ENCODE data around the gene MAML3.

MAML3 gene

GRCh38 chr4:139802931-139803330, 351.1 kb downstream of the MAML3 start:
- DNase-seq = no peak

DNA sequence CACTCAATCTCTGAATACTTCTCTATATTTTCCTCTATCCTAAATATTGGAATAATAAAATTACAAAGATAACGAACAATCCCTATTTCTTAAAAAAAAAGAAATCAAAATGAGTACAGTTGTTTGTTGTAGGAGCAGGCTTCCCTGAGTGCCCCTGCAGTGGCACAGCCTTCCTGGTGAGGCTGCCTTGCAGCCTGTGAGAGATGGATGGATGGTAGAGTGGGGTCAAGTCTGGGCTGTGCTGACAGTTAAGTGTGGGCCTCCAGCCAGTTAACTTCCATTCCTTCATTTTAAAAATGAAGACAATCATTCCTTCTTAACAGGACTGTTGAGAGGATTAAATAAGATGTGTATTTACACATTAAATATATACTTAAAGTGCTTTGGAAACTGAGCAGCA, 351.5 kb downstream of the MAML3 start:
- DNase-seq = peak in 1 of 2 experiments; percentile 34

DNA sequence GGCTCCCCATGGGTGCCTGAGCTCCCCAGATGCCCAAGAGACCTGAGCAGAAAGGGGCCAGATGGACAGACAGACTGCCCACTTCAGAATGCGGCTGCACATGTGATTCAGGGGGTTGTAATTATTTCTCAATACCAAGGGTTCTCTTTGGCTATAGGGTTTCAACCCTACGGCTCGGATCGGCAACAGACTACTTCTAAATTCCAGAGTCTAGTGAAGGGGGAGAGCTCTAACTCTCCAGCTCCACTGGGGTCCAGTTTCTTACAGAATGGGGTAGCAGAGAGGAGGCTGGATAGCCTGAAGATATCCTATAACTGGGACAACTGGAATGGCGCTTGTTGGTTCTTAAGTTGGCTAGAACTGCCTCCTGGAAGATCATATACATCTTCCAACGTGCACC, 352.1 kb downstream of the MAML3 start:
- DNase-seq = peak; percentile 91

DNA sequence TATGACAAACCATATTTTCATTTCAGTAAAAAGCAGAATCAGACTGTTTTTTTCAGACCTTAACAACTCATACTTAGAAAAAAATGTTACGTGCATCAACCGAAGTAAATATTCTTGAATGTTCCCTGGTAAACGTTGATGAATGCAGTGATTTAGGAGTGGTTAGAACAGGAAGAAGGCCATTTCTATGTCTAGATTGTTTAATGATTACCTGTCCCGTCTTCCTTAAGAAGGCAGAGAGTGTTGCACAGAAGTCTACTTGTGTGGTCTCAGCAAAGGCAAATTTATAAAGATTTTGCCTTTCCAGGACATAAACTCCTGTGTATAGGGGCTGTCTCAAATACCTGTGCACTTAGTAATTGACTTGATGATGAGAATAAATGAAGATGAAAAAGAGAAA, 353.9 kb downstream of the MAML3 start:
- no peak for DNase-seq

DNA sequence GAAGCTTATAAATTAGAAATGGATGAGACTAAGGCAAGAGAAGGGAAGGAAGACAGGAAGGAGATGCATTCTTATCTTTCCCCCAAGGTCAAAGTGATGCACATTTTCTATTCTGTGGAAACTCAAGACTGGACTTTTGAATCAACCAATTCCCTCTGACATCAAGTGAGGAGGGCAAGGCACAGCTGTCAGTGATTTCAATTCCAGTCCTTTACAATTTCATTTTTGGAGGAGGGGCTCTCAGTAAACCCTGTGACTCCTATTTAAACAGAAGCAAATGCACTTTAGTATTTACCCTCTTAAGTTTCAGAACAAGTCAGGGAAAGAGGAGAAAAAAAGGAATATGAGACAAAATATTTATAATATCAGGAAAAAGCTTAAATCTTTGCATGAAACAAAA, 354.4 kb downstream of the MAML3 start:
- DNase-seq = peak in 1 of 2 experiments; percentile 1

- DNase-seq = no peak
These were observed 355.5 kb downstream of the MAML3 start for GRCh38 chr4:139798456-139798855.

DNA sequence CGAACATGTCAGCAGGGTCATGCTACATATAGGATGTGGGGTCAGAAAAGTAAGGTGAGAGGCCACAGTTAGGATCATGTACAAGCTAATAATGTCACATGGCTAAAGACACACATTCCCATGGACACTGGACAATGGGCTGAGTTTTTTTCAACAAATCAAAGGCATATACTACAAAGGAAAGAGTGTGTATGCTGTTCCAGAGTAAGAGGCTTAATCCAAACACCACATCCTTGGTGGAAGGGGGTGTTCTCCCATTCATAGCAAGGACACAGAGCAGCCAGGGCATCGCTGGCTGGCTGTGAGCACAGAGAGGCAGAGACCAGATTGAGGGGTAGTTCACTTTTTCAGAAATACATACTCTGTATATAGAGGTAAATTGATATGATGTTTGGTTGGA, 356.7 kb downstream of the MAML3 start:
- DNase-seq = no peak

DNA sequence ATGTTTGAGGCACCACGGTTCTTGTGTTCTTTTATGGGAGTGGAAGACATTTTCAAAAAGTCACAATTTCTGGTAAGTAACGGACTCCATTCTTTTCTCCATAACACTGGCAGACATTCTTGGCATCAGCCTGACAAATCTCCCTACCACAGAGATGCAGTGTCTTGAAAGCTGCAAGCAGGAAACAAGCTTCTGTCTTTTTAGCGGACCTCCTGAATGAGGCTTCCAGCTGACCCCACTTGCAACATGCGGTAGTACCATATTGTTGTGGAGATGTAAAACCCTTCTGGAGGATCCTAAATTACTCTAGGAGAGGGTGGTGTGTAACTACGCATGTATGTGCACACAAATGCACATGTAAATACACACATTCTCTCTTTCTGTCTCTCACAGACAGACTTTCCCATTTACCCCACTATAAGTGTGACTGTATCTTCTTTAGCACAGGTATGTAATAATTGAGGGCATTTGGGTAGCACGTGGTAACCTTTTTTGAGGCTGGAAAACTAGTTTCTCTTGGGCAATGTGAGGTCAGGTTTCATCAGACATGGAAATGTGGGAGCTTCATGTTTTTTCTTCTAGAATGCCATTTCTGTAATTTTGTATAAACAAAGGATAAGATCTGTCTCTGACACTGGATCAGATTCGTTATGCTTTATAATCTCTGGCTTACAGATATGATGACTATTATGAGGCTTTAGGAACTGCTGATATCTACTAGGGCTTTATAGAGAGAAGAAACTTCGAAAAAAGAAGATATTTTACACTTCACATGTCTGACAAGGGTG, 358.3 kb downstream of the MAML3 start:
- DNase-seq = peak in 1 of 2 experiments; percentile 2

DNA sequence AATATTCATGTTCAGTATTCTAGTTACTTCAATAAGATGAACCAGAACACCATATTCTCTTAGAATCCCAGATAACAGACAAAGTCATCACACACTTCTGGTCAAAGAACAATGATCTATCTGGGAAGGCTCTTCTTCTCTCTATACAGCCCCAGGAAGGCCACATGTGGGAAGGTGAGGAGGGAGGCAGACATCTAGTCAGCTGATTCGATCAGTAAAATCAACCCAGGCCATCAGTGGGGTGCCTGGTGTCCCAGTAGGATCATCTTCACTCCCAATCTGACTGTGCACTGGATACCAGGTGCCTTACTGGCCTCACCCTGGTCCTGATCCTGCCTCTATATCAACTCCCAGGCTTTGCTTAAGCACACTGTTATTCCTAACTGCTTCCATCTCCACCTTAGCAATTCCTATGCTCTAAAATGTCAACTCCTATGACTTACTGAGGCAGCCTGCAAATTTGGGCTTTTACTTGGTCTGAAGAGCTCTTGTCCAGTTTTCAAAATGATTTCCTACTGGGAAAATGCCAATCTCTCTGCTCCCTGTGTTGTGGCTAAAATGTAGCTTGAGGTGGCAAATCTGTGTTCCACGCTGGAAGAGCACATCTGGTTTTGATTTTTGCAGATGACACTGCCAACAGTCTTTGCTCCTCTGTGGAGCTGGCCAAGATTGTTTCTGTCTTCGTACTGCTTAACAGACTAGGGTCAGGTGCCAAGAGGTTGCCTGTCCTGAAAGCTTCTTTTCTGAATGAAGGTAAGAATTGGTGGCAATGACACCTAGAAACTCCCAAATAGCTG, 359.6 kb downstream of the MAML3 start:
- DNase-seq = no peak

- peak; percentile 45 to 75 for DNase-seq
These were observed 362.3 kb downstream of the MAML3 start for GRCh38 chr4:139791681-139792080.

DNA sequence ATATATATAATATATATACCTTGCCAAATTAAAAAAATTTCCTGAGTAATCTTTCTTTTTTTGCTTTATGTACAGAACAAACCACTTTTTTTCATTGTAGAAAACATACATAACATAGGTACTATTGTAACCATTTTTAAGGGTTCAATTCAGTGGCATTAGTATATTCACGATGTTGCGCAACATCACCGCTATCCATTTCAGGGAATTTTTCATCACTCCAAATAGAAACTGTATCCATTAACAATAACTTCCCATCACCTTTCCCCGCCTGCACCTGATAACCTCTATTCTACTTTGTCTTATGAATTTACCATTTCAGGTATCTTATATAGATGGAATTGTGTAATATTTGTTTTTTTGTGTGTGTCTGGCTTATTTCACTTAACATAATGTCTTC, 363.7 kb downstream of the MAML3 start:
- DNase-seq = no peak

DNA sequence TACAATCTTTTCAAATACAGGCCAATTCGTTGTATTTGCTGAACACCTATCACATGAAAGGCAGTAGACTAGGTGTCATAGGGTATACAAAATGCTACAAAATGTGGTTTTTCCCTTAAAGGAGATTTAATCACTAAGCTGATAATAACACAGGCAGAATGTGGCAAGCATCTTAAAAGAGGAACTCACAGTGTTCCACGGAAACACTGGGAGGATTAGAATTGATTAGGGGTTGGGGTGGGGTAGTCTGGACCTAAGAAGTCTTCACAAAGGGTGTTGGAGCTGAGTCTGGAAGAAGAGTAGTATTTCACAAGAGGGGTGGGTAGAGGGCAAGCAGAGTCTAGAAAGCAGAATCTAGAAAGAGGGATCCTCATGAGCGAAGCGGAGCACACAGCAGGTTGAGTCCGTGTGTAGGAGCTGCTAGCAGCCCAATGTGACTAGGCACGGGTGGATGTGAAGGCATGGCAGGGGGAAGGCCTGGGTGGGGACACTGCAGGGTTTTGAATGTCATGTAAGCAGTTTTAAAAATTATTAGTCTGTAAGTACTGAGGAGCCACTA, 364.8 kb downstream of the MAML3 start:
- DNase-seq = no peak

- peak in 1 of 2 experiments; percentile 16 for DNase-seq
These were observed 367.3 kb downstream of the MAML3 start for GRCh38 chr4:139786494-139787354.

- no peak for DNase-seq
These were observed 368.6 kb downstream of the MAML3 start for GRCh38 chr4:139785356-139785755.

DNA sequence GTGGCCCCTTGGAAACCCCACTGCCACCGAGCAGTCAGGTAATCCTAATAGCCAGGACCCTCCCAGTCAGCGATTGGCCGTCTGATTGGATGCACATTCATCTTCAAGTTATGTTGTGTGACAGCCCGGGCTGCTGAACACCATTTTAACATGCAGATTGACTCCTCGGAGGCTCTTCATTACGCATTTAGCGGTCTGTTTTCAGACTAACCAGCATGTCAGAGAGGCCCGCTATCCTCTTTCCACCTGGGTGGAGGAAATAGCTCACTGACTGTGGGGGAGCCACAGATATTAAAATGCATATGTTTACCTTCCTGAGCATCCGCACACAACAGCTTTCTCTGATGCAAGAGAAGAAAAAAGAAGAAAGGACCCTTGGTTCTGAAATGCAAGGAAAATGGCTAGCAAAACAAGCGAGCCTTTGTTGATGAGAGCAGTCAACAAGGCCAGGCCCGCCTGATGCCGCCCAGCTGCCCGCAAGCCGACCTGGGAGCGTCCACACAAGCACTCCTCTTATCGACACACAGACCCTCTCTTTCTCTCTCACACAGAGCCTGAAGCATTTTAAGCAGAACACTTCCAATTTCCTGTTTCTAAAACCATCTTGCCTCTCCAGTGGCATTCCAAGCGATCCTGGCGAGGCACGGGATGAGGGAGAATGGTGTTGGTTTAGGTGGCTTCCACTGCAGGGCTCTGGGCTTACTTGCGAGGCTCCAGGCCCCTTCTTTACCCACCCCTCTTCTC, 370.1 kb downstream of the MAML3 start:
- no peak for DNase-seq

DNA sequence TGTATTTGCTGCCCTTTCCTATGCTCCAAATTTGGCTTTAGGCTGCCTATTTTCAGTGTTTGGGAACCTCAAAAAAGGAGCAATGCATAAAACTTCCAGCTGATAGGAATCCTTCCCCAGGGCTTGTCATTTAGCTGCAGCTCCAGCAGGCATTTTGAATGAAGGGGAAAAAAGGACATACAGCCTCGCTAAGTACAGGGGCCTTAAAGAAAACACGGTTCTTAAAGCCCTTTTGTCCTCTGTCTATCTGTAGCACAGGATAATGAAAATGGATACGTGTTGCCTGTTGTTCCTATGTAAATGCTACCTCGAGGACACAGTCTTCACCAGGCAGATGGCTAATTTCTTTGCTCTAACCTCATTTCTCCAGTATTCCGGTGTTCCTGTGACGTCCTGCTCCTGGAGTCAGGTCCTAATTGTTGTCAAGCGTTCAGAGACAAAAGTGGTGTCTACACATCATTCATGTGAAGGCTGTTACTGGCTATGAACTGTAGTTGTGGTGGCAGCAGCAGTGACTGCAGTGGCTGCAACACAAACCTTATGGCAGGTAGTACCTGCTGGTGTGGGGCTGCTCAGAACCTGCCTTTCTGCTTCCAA, 371.0 kb downstream of the MAML3 start:
- no peak for DNase-seq

- no peak for DNase-seq
These were observed 372.9 kb downstream of the MAML3 start for GRCh38 chr4:139781066-139781465.

DNA sequence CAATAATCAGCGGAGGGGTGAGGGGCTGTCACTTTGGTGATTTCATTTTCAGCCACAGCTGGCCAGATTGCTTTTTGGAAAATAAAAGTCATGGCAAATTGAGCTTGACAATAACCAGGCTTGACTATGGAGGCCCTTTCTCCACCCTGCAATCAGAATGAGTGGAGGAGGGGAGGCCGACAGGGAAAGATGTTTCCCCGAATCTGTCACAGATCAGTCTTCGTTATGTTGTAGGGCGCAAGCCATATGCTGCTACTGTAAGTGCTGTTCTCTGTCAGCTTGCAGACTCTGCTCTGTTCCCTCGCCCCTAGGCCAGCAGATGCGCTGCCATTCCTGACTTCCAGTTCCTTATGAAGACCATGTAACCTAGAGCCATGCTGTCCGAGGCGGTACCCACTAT, 374.3 kb downstream of the MAML3 start:
- DNase-seq = peak in 1 of 2 experiments; percentile 27

DNA sequence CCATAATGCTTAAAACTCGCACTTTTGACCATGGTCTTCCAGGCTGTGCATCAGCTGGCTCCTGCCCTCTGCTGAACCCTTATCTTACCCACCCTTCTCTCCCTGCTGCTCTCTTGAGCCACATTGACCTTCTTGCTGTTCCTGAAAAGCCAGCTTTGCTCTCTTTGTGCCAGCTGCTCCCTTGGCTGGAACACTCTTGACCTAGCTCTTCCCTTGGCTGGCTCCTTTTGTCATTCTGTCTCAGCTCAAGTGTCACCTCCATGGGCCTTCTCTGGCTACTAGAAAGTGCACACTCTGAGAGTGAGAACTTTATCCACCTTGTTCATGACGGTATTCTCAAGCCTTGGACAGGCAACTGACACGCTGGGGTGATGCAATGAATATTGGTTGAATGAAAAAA, 376.2 kb downstream of the MAML3 start:
- DNase-seq = no peak

DNA sequence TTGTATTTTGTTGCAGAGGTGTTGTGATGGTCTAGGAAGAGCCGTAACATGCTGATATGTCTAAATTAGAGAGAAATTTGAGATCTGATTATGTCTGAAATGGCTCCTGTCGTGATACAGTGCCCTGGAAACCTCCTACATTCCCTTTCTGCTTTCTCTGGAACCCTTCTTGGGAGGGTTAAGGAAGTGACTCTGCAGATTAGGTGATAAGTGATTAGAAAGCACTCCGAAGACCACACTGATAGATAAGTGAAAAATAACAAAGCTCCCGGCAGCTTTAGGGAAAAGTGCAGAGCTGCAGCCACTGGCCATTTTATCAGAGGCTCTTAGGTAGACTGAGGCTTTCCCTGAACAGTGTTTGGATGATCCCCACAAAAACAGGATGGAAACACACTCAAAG, 377.7 kb downstream of the MAML3 start:
- no peak for DNase-seq

DNA sequence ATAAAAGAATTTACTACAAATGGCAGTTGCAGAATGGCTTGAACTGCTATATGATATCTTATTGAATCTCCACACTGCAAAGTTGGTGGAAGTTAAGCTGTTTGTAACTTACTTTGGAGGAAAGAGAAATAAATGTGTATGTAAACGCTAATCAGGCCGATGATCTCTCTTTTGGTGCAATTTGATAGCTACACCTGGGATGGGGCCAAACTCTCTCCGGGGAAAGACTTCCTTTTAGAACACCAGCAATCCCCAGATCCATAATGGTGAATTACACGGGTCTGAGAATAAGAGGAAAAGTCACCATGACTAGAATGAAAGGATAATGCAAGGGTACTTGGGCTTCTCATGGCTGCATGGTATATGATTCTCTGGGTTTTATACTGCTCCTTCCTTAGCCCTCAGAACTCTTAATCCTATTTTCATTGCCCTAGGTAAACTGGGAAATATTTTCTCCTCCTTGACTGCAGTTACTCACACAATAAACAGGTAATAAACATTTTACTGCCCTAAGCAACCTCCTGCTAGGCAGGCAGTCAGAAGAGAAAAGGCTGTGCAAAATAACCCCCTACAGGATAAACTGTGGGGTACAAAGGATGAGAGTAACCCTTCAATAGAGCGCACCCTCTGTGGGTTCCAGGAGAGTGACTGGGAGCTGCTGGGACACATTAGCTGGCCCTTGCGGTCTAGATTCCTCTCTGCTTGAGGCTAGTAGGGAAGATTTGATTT, 379.1 kb downstream of the MAML3 start:
- no peak for DNase-seq

Measured in NCI-H524 (cell line).